H9 (cell line): Measurements from ENCODE around the gene MYO7A. TPM values are rescaled to one million over a fixed set of nuclear protein-coding genes. Genes with fewer than 3 reads are reported as not detected.

Experiments used
- DNase-seq: peaks from one replicate; pipeline ENCODE4 v3.0.0-alpha.2; 2017
- H2AFZ ChIP-seq: one replicate; pipeline ENCODE4 v1.6.1; 2013; ENCODE audit warnings: mild to moderate bottlenecking, low read length, control low read depth, moderate library complexity
- H2AK5ac ChIP-seq: 2 replicates; pipeline ENCODE4 v1.6.1; 2013; ENCODE audit warnings: low read length, control low read depth, mixed read lengths; ENCODE audit not compliant: insufficient read length
- H2BK120ac ChIP-seq: one replicate; pipeline ENCODE4 v1.6.1; 2013; ENCODE audit warnings: low read depth, mild to moderate bottlenecking, low read length, control low read depth, inconsistent platforms; ENCODE audit not compliant: poor library complexity, severe bottlenecking
- H2BK12ac ChIP-seq: 2 replicates; pipeline ENCODE4 v1.6.1; 2013; ENCODE audit warnings: low read length, control low read depth, mixed read lengths, low read depth; ENCODE audit not compliant: insufficient read length
- H2BK15ac ChIP-seq: 2 replicates; pipeline ENCODE4 v1.6.1; 2013; ENCODE audit warnings: low read depth, low read length, control low read depth
- H2BK20ac ChIP-seq: one replicate; pipeline ENCODE4 v1.6.1; 2013; ENCODE audit warnings: low read depth, mild to moderate bottlenecking, low read length, control low read depth, inconsistent platforms; ENCODE audit not compliant: poor library complexity, severe bottlenecking
- H2BK5ac ChIP-seq: 2 replicates; pipeline ENCODE4 v1.6.1; 2013; ENCODE audit warnings: low read length, control low read depth, mixed read lengths; ENCODE audit not compliant: insufficient read length
- H3K14ac ChIP-seq: 2 replicates; pipeline ENCODE4 v1.6.1; 2013; ENCODE audit warnings: low read length, control low read depth; ENCODE audit not compliant: insufficient read depth
- H3K18ac ChIP-seq: 2 replicates; pipeline ENCODE4 v1.6.1; 2013; ENCODE audit warnings: low read depth, mild to moderate bottlenecking, mixed read lengths, low read length, control low read depth; ENCODE audit not compliant: insufficient read length
- H3K23ac ChIP-seq: 2 replicates; pipeline ENCODE4 v1.6.1; 2013; ENCODE audit warnings: low read length, control low read depth, mixed read lengths, low read depth; ENCODE audit not compliant: insufficient read length
- H3K23me2 ChIP-seq: 2 replicates; pipeline ENCODE4 v1.6.1; 2013; ENCODE audit warnings: low read depth, mild to moderate bottlenecking, mixed read lengths, low read length, control low read depth; ENCODE audit not compliant: insufficient read length, poor library complexity, severe bottlenecking
- H3K27ac ChIP-seq: 2 replicates; pipeline ENCODE4 v1.5.1; 2013; ENCODE audit warnings: low read length, control low read depth, mixed read lengths, low read depth; ENCODE audit not compliant: insufficient read length
- H3K27me3 ChIP-seq: 2 replicates; pipeline ENCODE4 v1.6.1; 2013; ENCODE audit warnings: low read length, control low read depth, inconsistent platforms; ENCODE audit not compliant: insufficient read depth
- H3K4ac ChIP-seq: 2 replicates; pipeline ENCODE4 v1.6.1; 2013; ENCODE audit warnings: low read depth, mild to moderate bottlenecking, control low read depth, inconsistent platforms, low read length, moderate library complexity
- H3K4me1 ChIP-seq: 2 replicates; pipeline ENCODE4 v1.6.1; 2013; ENCODE audit warnings: low read length, control low read depth, inconsistent platforms; ENCODE audit not compliant: insufficient read depth
- H3K4me2 ChIP-seq: 2 replicates; pipeline ENCODE4 v1.6.1; 2013; ENCODE audit warnings: low read length, control low read depth, mixed read lengths; ENCODE audit not compliant: insufficient read length, insufficient read depth
- H3K56ac ChIP-seq: 2 replicates; pipeline ENCODE4 v1.6.1; 2013; ENCODE audit warnings: low read depth, mild to moderate bottlenecking, mixed read lengths, low read length, control low read depth; ENCODE audit not compliant: insufficient read length
- H3K79me1 ChIP-seq: 2 replicates; pipeline ENCODE4 v1.6.1; 2013; ENCODE audit warnings: low read depth, mild to moderate bottlenecking, moderate library complexity, low read length, control low read depth, inconsistent platforms; ENCODE audit not compliant: insufficient read depth, poor library complexity, severe bottlenecking
- H3K79me2 ChIP-seq: 2 replicates; pipeline ENCODE4 v1.6.1; 2013; ENCODE audit warnings: low read length, control low read depth, inconsistent platforms; ENCODE audit not compliant: insufficient read depth
- H3K9ac ChIP-seq: 2 replicates; pipeline ENCODE4 v1.6.1; 2013; ENCODE audit warnings: low read length, control low read depth, mixed read lengths; ENCODE audit not compliant: insufficient read length; ENCODE audit errors: extremely low read depth
- H3K9me3 ChIP-seq: one replicate; pipeline ENCODE4 v1.6.1; 2013; ENCODE audit warnings: low read depth, low read length, inconsistent platforms; ENCODE audit not compliant: control insufficient read depth
- H3T11ph ChIP-seq: one replicate; pipeline ENCODE4 v1.6.1; 2013; ENCODE audit warnings: mild to moderate bottlenecking, low read length, control low read depth, inconsistent platforms
- H4K20me1 ChIP-seq: one replicate; pipeline ENCODE4 v1.6.1; 2013; ENCODE audit not compliant: control insufficient read depth, insufficient read length, insufficient read depth
- H4K5ac ChIP-seq: 2 replicates; pipeline ENCODE4 v1.6.1; 2013; ENCODE audit warnings: low read depth, mild to moderate bottlenecking, mixed read lengths, low read length, control low read depth; ENCODE audit not compliant: insufficient read length
- H4K8ac ChIP-seq: replicated peaks from 2 replicates; pipeline ENCODE4 v1.6.1; 2013; ENCODE audit warnings: low read length, control low read depth, mixed read lengths, low read depth; ENCODE audit not compliant: insufficient read length
- H4K91ac ChIP-seq: 2 replicates; pipeline ENCODE4 v1.6.1; 2013; ENCODE audit warnings: low read depth, mild to moderate bottlenecking, moderate library complexity, mixed read lengths, low read length, control low read depth; ENCODE audit not compliant: insufficient read length
- H3K27ac Mint-ChIP-seq, 3 experiments: 2 replicates in 2 of 3; 3 replicates in 1 of 3; pipeline ENCODE4 v1.8.0; 2020 to 2021; ENCODE audit warnings: mixed read lengths in 3 of 3, mild to moderate bottlenecking in 1 of 3, moderate library complexity in 1 of 3
- H3K27me3 Mint-ChIP-seq: 2 replicates; pipeline ENCODE4 v1.8.0; 2021; ENCODE audit warnings: low read depth, mild to moderate bottlenecking, moderate library complexity, mixed read lengths
- H3K36me3 Mint-ChIP-seq, 3 experiments: 2 replicates in 2 of 3; 3 replicates in 1 of 3; pipeline ENCODE4 v1.8.0; 2020 to 2021; ENCODE audit warnings: low read depth in 3 of 3, mixed read lengths in 3 of 3; ENCODE audit not compliant: insufficient read depth in 1 of 3
- H3K4me1 Mint-ChIP-seq, 2 experiments: 2 replicates each; pipeline ENCODE4 v1.8.0; 2020; ENCODE audit warnings: mixed read lengths in 2 of 2
- H3K4me3 Mint-ChIP-seq, 2 experiments: 2 replicates in 1 of 2; 3 replicates in 1 of 2; pipeline ENCODE4 v1.8.0; 2020 to 2021; ENCODE audit warnings: mild to moderate bottlenecking in 2 of 2, mixed read lengths in 2 of 2, moderate library complexity in 1 of 2
- H3K9me3 Mint-ChIP-seq, 2 experiments: 2 replicates in 1 of 2; 3 replicates in 1 of 2; pipeline ENCODE4 v1.8.0; 2020; ENCODE audit warnings: mild to moderate bottlenecking in 2 of 2, mixed read lengths in 2 of 2, moderate library complexity in 1 of 2
- CTCF ChIP-seq: fragments of 200-600 bp; sonication (generic); conservative IDR thresholded peaks from 3 replicates; pipeline ENCODE4 v1.8.0; 2021; ENCODE audit warnings: antibody characterized with exemption, mild to moderate bottlenecking
- WGBS: extraction: QIAGEN DNeasy Blood & Tissue Kit; methylation state at CpG from one replicate; pipeline ENCODE4 v1.1.7; 2013; ENCODE audit warnings: missing lambda C conversion rate, low lambda C conversion rate, mixed read lengths; ENCODE audit not compliant: insufficient read length; ENCODE audit errors: extremely low coverage; 5-methylcytosine and 5-hydroxymethylcytosine counted together
- total RNA-seq: library from RNA; stranded (reverse); gene quantifications from 2 replicates; pipeline ENCODE4 v1.2.1, GENCODE V29; 2021

Gene MYO7A
- total RNA-seq, 1 experiment from 2014 or later = 1.6 TPM

- H4K91ac ChIP-seq = no peak overlapping the region
- H2AFZ ChIP-seq = no peak overlapping the region
- no peak overlapping the region for H2BK12ac ChIP-seq
- H3K27me3 Mint-ChIP-seq = no peaks in the 10 kb centered on the region; the same call in 1 of the 2 replicates
- H3K4me1 Mint-ChIP-seq = peaks cover 0 to 5% of the 10 kb centered on the region in 2 experiments; a peak in 2 of 4 replicates
- H4K5ac ChIP-seq = no peak overlapping the region
- no peak for DNase-seq
- no peaks in the 10 kb centered on the region for H3K4me1 ChIP-seq
- no peaks in the 10 kb centered on the region for H3K9me3 Mint-ChIP-seq
- no CpG with 5 or more reads among the region's 18 CpGs for WGBS
- H2BK120ac ChIP-seq = no peak overlapping the region
- H3K9ac ChIP-seq = no peak overlapping the region
- H3K27ac ChIP-seq = no peak overlapping the region
- H3K79me1 ChIP-seq = no peaks in the 10 kb centered on the region
- H3K4me3 Mint-ChIP-seq = no peak overlapping the region
- no peak overlapping the region for H3K23ac ChIP-seq
- H3K27ac Mint-ChIP-seq = no peak overlapping the region; a peak in 1 of 7 replicates
- H3K56ac ChIP-seq = no peak overlapping the region
- no peaks in the 10 kb centered on the region for H3K23me2 ChIP-seq
- H3K79me2 ChIP-seq = no peaks in the 10 kb centered on the region
- H3K27me3 ChIP-seq = no peaks in the 10 kb centered on the region
- no peak overlapping the region for H3K4ac ChIP-seq
- H2AK5ac ChIP-seq = no peak overlapping the region
- TF ChIP-seq CTCF = no peak
- H3K14ac ChIP-seq = no peak overlapping the region
- no peaks in the 10 kb centered on the region for H4K20me1 ChIP-seq
- no peaks in the 10 kb centered on the region for H3K9me3 ChIP-seq
- no peak overlapping the region for H3K4me2 ChIP-seq
- H3T11ph ChIP-seq = no peak overlapping the region
- no peak overlapping the region for H3K18ac ChIP-seq
- no peak overlapping the region for H4K8ac ChIP-seq
- H2BK5ac ChIP-seq = no peak overlapping the region
- no peak overlapping the region for H2BK15ac ChIP-seq
- H2BK20ac ChIP-seq = no peak overlapping the region
- no peaks in the 10 kb centered on the region; a peak in 1 of 7 replicates for H3K36me3 Mint-ChIP-seq
Measured at GRCh38 chr11:77213589-77214428, 85.8 kb downstream of the MYO7A start.
